GM23338 (cell line): ENCODE results near the gene OLFML1. TPM values are rescaled to one million over a fixed set of nuclear protein-coding genes. Genes with fewer than 3 reads are reported as not detected.

Experiments used
- ATAC-seq: fragments of 200-7000 bp; cut with Tn5 transposase; 3 replicates; pipeline ENCODE4 v1.9.1; 2020
- DNase-seq: peaks from one replicate; pipeline ENCODE4 v3.0.0-alpha.2; 2015; ENCODE audit warnings: low spot score
- H2AFZ ChIP-seq: fragments of 200-600 bp; sonication (generic); 2 replicates; pipeline ENCODE4 v1.8.0; 2016; ENCODE audit warnings: antibody characterized with exemption, mild to moderate bottlenecking, moderate library complexity
- H3F3A ChIP-seq: fragments of 200-600 bp; sonication (generic); replicated peaks from 2 replicates; pipeline ENCODE4 v1.8.0; 2017; ENCODE audit warnings: antibody characterized with exemption, mixed run types, low read depth
- H3K27ac ChIP-seq: fragments of 200-600 bp; sonication (generic); 2 replicates; pipeline ENCODE4 v1.6.1; 2016; ENCODE audit warnings: low read depth
- H3K27me3 ChIP-seq: fragments of 200-600 bp; sonication (generic); 2 replicates; pipeline ENCODE4 v1.8.0; 2016; ENCODE audit warnings: mild to moderate bottlenecking, mixed run types, moderate library complexity; ENCODE audit not compliant: insufficient read depth
- H3K36me3 ChIP-seq: fragments of 200-600 bp; sonication (generic); 2 replicates; pipeline ENCODE4 v1.8.0; 2016; ENCODE audit warnings: mild to moderate bottlenecking; ENCODE audit not compliant: insufficient read depth
- H3K4me1 ChIP-seq: fragments of 200-600 bp; sonication (generic); 2 replicates; pipeline ENCODE4 v1.8.0; 2016; ENCODE audit warnings: mild to moderate bottlenecking, moderate library complexity; ENCODE audit not compliant: insufficient read depth
- H3K4me2 ChIP-seq: fragments of 200-600 bp; sonication (generic); 2 replicates; pipeline ENCODE4 v1.7.1; 2017; ENCODE audit warnings: mixed run types
- H3K4me3 ChIP-seq: fragments of 200-600 bp; sonication (generic); 2 replicates; pipeline ENCODE4 v1.6.1; 2016; ENCODE audit warnings: mixed run types
- H3K79me2 ChIP-seq: fragments of 200-600 bp; sonication (generic); replicated peaks from 2 replicates; pipeline ENCODE4 v1.8.0; 2017; ENCODE audit warnings: mild to moderate bottlenecking; ENCODE audit not compliant: insufficient read depth
- H3K9me2 ChIP-seq: fragments of 200-600 bp; sonication (generic); 2 replicates; pipeline ENCODE4 v1.8.0; 2017; ENCODE audit not compliant: insufficient read depth
- H4K20me1 ChIP-seq: fragments of 200-600 bp; sonication (generic); replicated peaks from 2 replicates; pipeline ENCODE4 v1.8.0; 2017; ENCODE audit warnings: mild to moderate bottlenecking; ENCODE audit not compliant: insufficient read depth
- H3K27ac Mint-ChIP-seq: 2 replicates; pipeline ENCODE4 v1.8.0; 2020; ENCODE audit warnings: inconsistent platforms, mild to moderate bottlenecking, moderate library complexity, mixed read lengths
- H3K27me3 Mint-ChIP-seq: 3 replicates; pipeline ENCODE4 v1.8.0; 2022; ENCODE audit warnings: low read depth, mild to moderate bottlenecking, moderate library complexity, mixed read lengths, inconsistent platforms; ENCODE audit not compliant: insufficient read depth, poor library complexity
- H3K36me3 Mint-ChIP-seq: 3 replicates; pipeline ENCODE4 v1.8.0; 2021; ENCODE audit warnings: low read depth, mild to moderate bottlenecking, inconsistent platforms, moderate library complexity, mixed read lengths
- H3K4me1 Mint-ChIP-seq: 3 replicates; pipeline ENCODE4 v1.8.0; 2020; ENCODE audit warnings: mild to moderate bottlenecking, inconsistent platforms, mixed read lengths
- H3K4me3 Mint-ChIP-seq: 3 replicates; pipeline ENCODE4 v1.8.0; 2021; ENCODE audit warnings: moderate library complexity, mild to moderate bottlenecking, inconsistent platforms, mixed read lengths
- H3K9me3 Mint-ChIP-seq: 3 replicates; pipeline ENCODE4 v1.8.0; 2020; ENCODE audit warnings: moderate library complexity, mild to moderate bottlenecking, inconsistent platforms, mixed read lengths
- CREB1 ChIP-seq: fragments of 250-450 bp; sonication (Bioruptor Pico); IDR thresholded peaks from 2 replicates; pipeline ENCODE4 v1.5.0; 2020; ENCODE audit warnings: low read depth, mild to moderate bottlenecking, moderate library complexity
- EZH2 ChIP-seq: fragments of 200-600 bp; sonication (generic); IDR thresholded peaks from one replicate; pipeline ENCODE4 v1.8.0; 2017; ENCODE audit warnings: antibody characterized with exemption, mild to moderate bottlenecking, low read depth; ENCODE audit not compliant: unreplicated experiment
- EZH2phosphoT487 ChIP-seq: fragments of 200-600 bp; sonication (generic); IDR thresholded peaks from one replicate; pipeline ENCODE4 v1.8.1; 2018; ENCODE audit warnings: antibody characterized with exemption; ENCODE audit not compliant: unreplicated experiment
- JUNB ChIP-seq: IDR thresholded peaks from one replicate; pipeline ENCODE4 v1.6.1; 2016; ENCODE audit warnings: antibody characterized with exemption; ENCODE audit not compliant: unreplicated experiment
- NANOG ChIP-seq: IDR thresholded peaks from 2 replicates; pipeline ENCODE4 v1.6.1; 2016; ENCODE audit warnings: antibody characterized with exemption, borderline replicate concordance
- POLR2AphosphoS5 ChIP-seq: IDR thresholded peaks from 2 replicates; pipeline ENCODE4 v1.6.1; 2016; ENCODE audit warnings: antibody characterized with exemption, low read depth
- STAT1 ChIP-seq: IDR thresholded peaks from one replicate; pipeline ENCODE4 v1.6.1; 2016; ENCODE audit warnings: antibody characterized with exemption; ENCODE audit not compliant: unreplicated experiment
- ZNF114 ChIP-seq: fragments of 250-450 bp; sonication (Bioruptor Pico); IDR thresholded peaks from 2 replicates; pipeline ENCODE4 v1.5.0; 2020; ENCODE audit warnings: mild to moderate bottlenecking, moderate library complexity
- ZNF331 ChIP-seq: fragments of 250-450 bp; sonication (Bioruptor Pico); IDR thresholded peaks from 2 replicates; pipeline ENCODE4 v1.5.0; 2020; ENCODE audit warnings: low read depth, mild to moderate bottlenecking, moderate library complexity
- polyA plus RNA-seq: library from polyadenylated mRNA; unstranded; fragments of >200 nt; fragmentation: Nextera tagmentation; extraction: Ambion mirVana; gene quantifications from 2 replicates; pipeline ENCODE4 v1.2.1, GENCODE V29; 2016
- total RNA-seq: library from RNA; depleted of rRNA; stranded (reverse); fragments of >200 nt; shearing (Covaris generic); gene quantifications from 2 replicates; pipeline ENCODE4 v1.2.3, GENCODE V29; 2014
- TF ChIP-seq, protein P1 (sequence below): IDR thresholded peaks from 2 replicates; pipeline ENCODE4 v1.6.1; 2016; ENCODE audit warnings: antibody characterized with exemption
- TF ChIP-seq, protein P2 (sequence below): IDR thresholded peaks from one replicate; pipeline ENCODE4 v1.6.1; 2018; ENCODE audit warnings: antibody characterized with exemption; ENCODE audit not compliant: unreplicated experiment

Gene OLFML1
- total and polyA plus RNA-seq, 2 experiments from 2014 or later, result 0.21 TPM; not detected in 1

DNA sequence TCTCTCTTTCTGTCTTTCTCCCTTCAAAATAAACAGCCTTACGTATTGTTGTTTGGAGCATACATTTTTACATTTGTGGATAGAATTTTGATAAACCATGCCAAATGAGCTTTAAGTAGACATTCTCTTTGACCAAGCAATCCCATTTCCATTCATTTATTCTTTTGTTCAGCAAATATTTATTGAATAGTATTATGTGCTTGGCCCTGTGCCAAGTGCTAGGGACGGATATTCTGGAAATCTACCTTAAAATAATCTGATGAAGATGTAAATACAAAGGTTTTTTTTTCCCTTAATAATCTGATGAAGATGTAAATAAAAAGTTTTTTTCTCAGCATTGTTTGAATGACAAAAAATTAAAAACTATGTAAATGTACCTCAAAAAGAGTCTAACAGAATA lies 2.1 kb downstream of the OLFML1 start:
- H3K27me3 Mint-ChIP-seq, result peaks cover 4% of the 10 kb centered on the region
- no peak for ATAC-seq
- Histone ChIP-seq H3K27me3 (no peaks in the 10 kb centered on the region), H3K4me3 (no peak overlapping the region), H3K4me2 (no peak overlapping the region), H3K4me1 (peaks cover 15% of the 10 kb centered on the region), H2AFZ (no peak overlapping the region), H3K27ac (no peak overlapping the region), H3K79me2 (no peaks in the 10 kb centered on the region), H4K20me1 (no peaks in the 10 kb centered on the region), H3F3A (no peaks in the 10 kb centered on the region), H3K36me3 (no peaks in the 10 kb centered on the region), H3K9me2 (peaks cover 19% of the 10 kb centered on the region)
- no peak for TF ChIP-seq NANOG
- TF ChIP-seq CREB1 (CRISPR knock-in tag), result no peak
- TF ChIP-seq, protein P1, sequence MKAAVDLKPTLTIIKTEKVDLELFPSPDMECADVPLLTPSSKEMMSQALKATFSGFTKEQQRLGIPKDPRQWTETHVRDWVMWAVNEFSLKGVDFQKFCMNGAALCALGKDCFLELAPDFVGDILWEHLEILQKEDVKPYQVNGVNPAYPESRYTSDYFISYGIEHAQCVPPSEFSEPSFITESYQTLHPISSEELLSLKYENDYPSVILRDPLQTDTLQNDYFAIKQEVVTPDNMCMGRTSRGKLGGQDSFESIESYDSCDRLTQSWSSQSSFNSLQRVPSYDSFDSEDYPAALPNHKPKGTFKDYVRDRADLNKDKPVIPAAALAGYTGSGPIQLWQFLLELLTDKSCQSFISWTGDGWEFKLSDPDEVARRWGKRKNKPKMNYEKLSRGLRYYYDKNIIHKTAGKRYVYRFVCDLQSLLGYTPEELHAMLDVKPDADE, result no peak
- no peak for TF ChIP-seq EZH2phosphoT487
- no peak overlapping the region for H3K4me3 Mint-ChIP-seq
- H3K9me3 Mint-ChIP-seq, result no peaks in the 10 kb centered on the region
- no peak overlapping the region for H3K27ac Mint-ChIP-seq
- H3K4me1 Mint-ChIP-seq, result peaks cover 40% of the 10 kb centered on the region
- no peak for DNase-seq
- H3K36me3 Mint-ChIP-seq, result no peaks in the 10 kb centered on the region

DNA sequence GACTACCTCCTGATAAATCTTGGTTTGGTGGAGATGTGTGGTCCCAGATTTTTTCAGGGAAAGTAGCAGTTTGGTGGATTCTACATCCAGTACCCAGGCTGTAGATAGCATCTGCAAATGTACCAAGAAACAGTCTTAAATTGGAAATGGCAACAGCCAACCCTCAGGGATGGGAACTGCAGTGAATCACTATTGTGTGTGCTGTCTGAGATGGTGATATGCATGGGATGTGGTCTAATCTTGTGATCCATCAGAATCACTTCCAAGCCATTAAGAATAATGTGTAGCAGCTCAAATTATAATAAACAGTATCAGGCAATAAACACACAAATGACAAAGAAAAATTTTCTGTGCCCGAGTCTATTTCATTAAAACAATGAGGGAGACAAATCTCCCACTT lies 3.4 kb downstream of the OLFML1 start:
- Mint-ChIP-seq H3K4me3 (no peak overlapping the region), H3K4me1 (peaks cover 43% of the 10 kb centered on the region), H3K9me3 (no peaks in the 10 kb centered on the region), H3K36me3 (no peaks in the 10 kb centered on the region), H3K27me3 (peaks cover 4% of the 10 kb centered on the region), H3K27ac (no peak overlapping the region)
- Histone ChIP-seq H3K79me2 (no peaks in the 10 kb centered on the region), H3K4me3 (no peak overlapping the region), H3F3A (no peaks in the 10 kb centered on the region), H2AFZ (no peak overlapping the region), H3K36me3 (no peaks in the 10 kb centered on the region), H3K27ac (no peak overlapping the region), H3K4me2 (no peak overlapping the region), H4K20me1 (no peaks in the 10 kb centered on the region), H3K27me3 (no peaks in the 10 kb centered on the region), H3K4me1 (peaks cover 15% of the 10 kb centered on the region), H3K9me2 (peaks cover 17% of the 10 kb centered on the region)
- no peak for ATAC-seq
- TF ChIP-seq NANOG (no peak), JUNB (no peak), CREB1 (CRISPR knock-in tag) (no peak), EZH2 (no peak), POLR2AphosphoS5 (no peak), EZH2phosphoT487 (no peak), ZNF114 (CRISPR knock-in tag) (no peak), STAT1 (no peak), ZNF331 (CRISPR knock-in tag) (no peak)
- TF ChIP-seq, protein P2, sequence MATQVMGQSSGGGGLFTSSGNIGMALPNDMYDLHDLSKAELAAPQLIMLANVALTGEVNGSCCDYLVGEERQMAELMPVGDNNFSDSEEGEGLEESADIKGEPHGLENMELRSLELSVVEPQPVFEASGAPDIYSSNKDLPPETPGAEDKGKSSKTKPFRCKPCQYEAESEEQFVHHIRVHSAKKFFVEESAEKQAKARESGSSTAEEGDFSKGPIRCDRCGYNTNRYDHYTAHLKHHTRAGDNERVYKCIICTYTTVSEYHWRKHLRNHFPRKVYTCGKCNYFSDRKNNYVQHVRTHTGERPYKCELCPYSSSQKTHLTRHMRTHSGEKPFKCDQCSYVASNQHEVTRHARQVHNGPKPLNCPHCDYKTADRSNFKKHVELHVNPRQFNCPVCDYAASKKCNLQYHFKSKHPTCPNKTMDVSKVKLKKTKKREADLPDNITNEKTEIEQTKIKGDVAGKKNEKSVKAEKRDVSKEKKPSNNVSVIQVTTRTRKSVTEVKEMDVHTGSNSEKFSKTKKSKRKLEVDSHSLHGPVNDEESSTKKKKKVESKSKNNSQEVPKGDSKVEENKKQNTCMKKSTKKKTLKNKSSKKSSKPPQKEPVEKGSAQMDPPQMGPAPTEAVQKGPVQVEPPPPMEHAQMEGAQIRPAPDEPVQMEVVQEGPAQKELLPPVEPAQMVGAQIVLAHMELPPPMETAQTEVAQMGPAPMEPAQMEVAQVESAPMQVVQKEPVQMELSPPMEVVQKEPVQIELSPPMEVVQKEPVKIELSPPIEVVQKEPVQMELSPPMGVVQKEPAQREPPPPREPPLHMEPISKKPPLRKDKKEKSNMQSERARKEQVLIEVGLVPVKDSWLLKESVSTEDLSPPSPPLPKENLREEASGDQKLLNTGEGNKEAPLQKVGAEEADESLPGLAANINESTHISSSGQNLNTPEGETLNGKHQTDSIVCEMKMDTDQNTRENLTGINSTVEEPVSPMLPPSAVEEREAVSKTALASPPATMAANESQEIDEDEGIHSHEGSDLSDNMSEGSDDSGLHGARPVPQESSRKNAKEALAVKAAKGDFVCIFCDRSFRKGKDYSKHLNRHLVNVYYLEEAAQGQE, result no peak
- no peak for DNase-seq
